ENCODE data around the gene KCNIP3.

GRCh38 chr2:95301186-95301585 lies 4.0 kb downstream of the KCNIP3 start:
- TF ChIP-seq, protein P1, sequence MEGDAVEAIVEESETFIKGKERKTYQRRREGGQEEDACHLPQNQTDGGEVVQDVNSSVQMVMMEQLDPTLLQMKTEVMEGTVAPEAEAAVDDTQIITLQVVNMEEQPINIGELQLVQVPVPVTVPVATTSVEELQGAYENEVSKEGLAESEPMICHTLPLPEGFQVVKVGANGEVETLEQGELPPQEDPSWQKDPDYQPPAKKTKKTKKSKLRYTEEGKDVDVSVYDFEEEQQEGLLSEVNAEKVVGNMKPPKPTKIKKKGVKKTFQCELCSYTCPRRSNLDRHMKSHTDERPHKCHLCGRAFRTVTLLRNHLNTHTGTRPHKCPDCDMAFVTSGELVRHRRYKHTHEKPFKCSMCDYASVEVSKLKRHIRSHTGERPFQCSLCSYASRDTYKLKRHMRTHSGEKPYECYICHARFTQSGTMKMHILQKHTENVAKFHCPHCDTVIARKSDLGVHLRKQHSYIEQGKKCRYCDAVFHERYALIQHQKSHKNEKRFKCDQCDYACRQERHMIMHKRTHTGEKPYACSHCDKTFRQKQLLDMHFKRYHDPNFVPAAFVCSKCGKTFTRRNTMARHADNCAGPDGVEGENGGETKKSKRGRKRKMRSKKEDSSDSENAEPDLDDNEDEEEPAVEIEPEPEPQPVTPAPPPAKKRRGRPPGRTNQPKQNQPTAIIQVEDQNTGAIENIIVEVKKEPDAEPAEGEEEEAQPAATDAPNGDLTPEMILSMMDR (IDR thresholded peaks at IDR 0.05; ENCODE audit: low read depth, low read length, missing input control): no peak
- no peak for TF ChIP-seq EGR1 (IDR thresholded peaks at IDR 0.05; ENCODE audit: low read depth in 2 of 2)
- TF ChIP-seq SP1 (IDR thresholded peaks at IDR 0.05): no peak
- no peak for TF ChIP-seq ZBTB33 (IDR thresholded peaks at IDR 0.05)
- TF ChIP-seq GABPA (IDR thresholded peaks at IDR 0.05 in 1 of 2, conservative IDR thresholded peaks at IDR 0.05 in 1 of 2): no peak
- TF ChIP-seq RAD21 (IDR thresholded peaks at IDR 0.05): no peak
- TF ChIP-seq ATF3 (IDR thresholded peaks at IDR 0.05): no peak
- TF ChIP-seq FOXA1 (IDR thresholded peaks at IDR 0.05): no peak
- no peak for TF ChIP-seq YY1 (IDR thresholded peaks at IDR 0.05)
- TF ChIP-seq NR2F2 (IDR thresholded peaks at IDR 0.05): no peak

All from liver (tissue), 3 donors.